Umbilical cord (tissue), 2 donors: Measurements from ENCODE around the gene NBPF3. TPM values are rescaled to one million over a fixed set of nuclear protein-coding genes. Genes with fewer than 3 reads are reported as not detected.
"Not testable (repeated sequence)": the region's sequence is repeated elsewhere in the genome, so short reads cannot be mapped to it uniquely, and the experiment has no call there.

ENCODE experiments used
- DNase-seq: peaks from one replicate; pipeline ENCODE4 v3.0.0-alpha.2; 2015; ENCODE audit warnings: low spot score
- total RNA-seq: library from RNA; depleted of rRNA; stranded (reverse); fragments of >200 nt; gene quantifications from one replicate; pipeline ENCODE4 v1.2.3, GENCODE V29; 2014; ENCODE audit warnings: low replicate concordance; ENCODE audit not compliant: insufficient read depth

NBPF3 gene
- total RNA-seq, 1 donor from 2014 or later, result 22.1 TPM

DNA sequence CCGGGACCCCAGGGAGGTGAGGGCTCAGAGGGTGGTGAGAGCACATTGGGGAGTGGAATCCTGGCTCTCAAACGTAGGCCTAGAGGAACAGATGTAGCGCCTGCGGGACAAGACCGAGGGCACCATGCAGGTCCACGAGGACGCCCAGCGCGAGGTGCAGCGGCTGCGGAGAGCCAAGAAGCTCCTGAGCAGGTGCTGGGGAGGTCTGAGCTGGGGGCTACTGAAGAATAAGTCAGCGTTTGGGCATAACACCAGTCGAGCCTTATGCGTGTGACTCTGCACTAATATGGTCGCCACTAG lies 2.6 kb upstream of the NBPF3 start:
- no peak for DNase-seq

- DNase-seq, result not testable (repeated sequence)
Observed at GRCh38 chr1:21438646-21439312, 1.2 kb upstream of the NBPF3 start.

- DNase-seq, result no peak
Observed at GRCh38 chr1:21439345-21439720, 604 bp upstream of the NBPF3 start.

DNA sequence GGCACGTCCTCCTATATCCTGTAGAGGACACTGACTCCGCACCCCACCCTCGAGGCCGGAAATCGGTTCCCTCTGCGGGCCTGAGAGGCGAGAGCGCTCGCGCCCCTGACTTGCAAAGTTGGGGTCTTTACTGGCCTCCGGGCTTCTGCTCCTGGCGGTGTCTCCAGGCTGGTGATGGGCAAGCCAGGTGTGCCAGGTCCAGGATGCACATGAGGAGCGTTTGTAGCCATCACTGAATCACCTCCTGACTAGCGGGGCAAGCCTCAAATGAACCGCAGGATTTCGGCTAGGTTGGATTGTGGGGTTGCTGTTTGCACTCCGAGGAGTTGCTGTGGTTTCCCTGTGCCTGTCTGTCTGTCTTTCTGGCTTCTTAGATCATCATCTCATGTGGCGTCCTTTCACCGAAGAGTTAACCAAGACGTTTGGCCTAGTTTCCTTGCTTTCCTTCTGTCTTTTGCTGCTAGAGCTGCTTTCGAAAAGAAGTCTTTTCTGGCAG lies 741 bp downstream of the NBPF3 start:
- not testable (repeated sequence) for DNase-seq

- DNase-seq, result not testable (repeated sequence)
Observed at GRCh38 chr1:21446647-21447046, 6.7 kb downstream of the NBPF3 start.

DNA sequence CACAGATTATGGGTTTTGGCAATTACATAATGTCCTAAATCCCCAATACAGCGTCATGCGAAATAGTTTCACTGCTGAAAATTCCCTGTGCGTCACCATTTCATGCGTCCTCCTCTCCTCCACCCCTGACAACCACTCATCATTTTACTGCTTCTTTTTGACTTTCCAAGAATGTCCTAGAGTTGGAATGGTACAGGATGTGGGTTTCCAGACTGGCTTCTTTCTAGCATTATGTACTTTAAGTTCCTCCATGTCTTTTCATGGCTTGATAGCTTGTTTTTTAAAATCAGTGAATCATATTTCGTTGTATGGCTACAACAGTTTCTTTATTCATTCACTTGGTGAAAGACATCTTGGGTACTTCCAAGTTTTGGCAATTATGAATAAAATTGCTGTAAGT lies 7.4 kb downstream of the NBPF3 start:
- no peak for DNase-seq

GRCh38 chr1:21449906-21450305 lies 10.0 kb downstream of the NBPF3 start:
- no peak for DNase-seq

- peak; percentile 48 for DNase-seq
Observed at GRCh38 chr1:21451212-21451611, 11.3 kb downstream of the NBPF3 start.

- DNase-seq, result peak; percentile 26
Observed at GRCh38 chr1:21451981-21452411, 12.1 kb downstream of the NBPF3 start.

DNA sequence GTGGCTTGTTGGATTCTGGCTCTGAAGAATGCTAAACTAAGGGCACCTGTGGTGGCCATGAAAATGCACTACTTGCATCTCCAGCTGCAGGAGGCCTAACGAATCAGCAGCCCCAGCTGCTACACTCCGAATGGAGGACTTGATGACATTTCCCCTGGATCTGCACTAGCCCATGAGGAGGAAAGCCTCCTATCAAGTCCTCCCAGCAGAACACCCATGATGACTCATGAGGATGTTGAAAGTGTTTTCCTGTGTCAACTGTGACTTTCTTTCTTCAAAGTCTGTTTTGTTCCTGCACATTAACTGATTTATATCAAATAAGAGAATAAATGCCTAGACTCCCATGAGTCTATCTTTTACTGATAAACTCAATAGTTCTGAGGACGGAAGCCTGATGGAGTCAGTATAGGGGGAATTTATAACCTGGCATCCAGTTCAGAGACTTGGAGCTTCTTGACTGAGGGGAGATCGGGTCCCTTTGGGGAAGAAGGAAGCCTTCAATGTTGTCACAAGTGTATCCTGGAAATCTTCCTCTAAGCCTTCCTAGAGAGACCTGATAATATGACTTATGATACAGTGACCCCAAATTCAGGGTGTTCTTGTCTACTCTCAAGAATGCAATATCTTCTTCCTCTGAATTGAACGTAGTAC lies 14.2 kb downstream of the NBPF3 start:
- not testable (repeated sequence) for DNase-seq

GRCh38 chr1:21454904-21455303 lies 15.0 kb downstream of the NBPF3 start:
- DNase-seq, result not testable (repeated sequence)

DNA sequence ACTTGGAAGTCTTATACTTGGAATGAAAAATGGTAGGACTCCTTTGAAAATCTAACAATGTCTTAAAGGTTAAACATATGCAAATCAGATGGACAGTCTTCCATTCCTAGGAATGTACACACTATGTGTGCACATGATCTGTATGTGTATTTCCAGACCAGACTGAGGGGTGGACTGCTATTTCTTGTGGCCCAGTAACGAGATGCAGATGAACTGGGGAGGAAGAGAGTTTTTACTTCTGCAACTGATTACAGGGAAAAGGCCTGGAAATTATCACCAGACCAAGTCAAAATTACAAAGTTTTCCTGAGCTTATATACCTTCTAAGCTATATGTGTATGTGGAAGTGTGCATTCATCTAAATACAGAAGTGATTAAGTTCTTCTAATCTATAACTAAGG lies 17.7 kb downstream of the NBPF3 start:
- DNase-seq, result no peak

DNA sequence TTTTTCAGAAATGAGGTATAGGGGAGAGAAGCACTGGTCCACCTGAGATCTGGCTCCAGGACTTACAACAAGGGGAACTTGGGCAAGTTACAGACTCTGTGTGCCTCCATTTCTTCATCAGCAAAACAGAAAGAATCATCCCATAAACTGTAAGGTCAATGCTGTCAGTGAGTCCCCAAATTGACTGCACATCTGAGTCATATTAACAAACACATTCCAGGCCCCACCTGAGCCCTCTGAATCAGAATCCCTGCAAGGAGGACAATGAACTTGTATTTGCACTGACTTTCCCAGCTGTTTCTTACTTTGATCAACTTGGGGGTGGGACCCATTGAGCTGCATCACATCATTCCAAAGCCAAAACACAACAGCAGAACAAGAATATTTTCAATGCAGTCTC lies 25.2 kb downstream of the NBPF3 start:
- not testable (repeated sequence) for DNase-seq

GRCh38 chr1:21467946-21468345 lies 28.0 kb downstream of the NBPF3 start:
- peak; percentile 5 for DNase-seq

DNA sequence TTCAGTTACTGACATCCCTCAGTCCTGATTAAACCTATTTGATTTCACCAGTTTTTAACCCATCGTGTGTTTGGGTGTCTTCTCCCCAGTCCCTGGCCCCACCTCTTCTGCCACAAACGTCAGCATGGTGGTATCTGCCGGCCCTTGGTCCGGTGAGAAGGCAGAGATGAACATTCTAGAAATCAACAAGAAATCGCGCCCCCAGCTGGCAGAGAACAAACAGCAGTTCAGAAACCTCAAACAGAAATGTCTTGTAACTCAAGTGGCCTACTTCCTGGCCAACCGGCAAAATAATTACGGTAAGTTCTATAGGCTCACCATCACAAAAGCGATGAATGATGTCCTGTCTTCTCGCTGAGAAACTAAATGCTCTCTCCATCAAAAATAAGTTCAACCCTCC lies 28.7 kb downstream of the NBPF3 start:
- no peak for DNase-seq

DNA sequence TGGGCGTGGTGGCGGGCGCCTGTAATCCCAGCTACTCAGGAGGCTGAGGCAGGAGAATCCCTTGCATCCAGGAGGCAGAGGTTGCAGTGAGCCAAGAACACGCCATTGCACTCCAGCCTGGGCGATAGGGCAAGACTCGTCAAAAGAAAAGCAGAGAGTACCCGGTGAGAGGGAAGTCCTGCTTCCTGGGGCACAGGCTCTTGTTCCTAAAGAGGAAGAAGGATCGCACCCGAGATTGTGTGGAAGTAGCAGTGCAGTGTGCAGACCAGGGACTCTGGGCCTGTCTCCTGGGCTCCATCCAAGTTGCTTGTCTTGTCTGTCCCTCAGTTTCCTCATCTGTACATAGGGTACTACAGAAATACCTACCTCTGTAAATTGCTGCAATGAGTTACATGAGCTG lies 29.6 kb downstream of the NBPF3 start:
- no peak for DNase-seq

DNA sequence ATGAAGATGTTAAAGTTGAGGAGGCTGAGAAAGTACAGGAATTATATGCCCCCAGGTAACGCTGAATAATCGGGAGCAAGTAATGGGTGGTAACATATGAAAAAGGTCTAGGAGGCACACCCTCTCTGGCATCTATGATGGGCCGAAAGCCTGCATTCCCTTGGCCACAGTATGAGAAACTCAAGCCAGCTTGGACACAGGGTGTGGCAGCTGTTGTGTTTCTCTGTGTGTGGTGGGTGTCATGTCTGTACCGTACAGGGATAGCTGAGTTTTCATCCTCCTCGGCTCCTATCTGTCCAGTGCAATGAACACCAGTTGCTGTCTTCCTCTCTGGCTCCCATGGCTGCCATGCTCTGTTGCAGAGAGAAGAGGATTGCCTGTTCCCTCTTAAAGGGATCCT lies 32.9 kb downstream of the NBPF3 start:
- no peak for DNase-seq

- no peak for DNase-seq
Observed at GRCh38 chr1:21478356-21478755, 38.4 kb downstream of the NBPF3 start.

DNA sequence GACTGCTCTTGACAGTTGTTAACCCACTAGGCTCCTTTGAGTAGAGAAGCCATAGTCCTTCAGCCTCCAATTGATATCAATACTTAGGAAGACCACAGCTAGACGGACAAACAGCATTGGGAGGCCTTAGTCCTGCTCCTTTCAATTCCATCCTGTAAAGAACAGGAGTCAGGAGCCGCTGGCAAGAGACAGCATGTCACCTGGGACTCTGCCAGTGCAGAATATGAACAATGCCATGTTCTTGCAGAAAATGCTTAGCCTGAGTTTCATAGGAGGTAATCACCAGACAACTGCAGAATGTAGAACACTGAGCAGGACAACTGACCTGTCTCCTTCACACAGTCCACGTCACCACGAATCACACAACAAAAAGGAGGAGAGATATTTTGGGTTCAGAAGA lies 43.9 kb downstream of the NBPF3 start:
- DNase-seq, result not testable (repeated sequence)

DNA sequence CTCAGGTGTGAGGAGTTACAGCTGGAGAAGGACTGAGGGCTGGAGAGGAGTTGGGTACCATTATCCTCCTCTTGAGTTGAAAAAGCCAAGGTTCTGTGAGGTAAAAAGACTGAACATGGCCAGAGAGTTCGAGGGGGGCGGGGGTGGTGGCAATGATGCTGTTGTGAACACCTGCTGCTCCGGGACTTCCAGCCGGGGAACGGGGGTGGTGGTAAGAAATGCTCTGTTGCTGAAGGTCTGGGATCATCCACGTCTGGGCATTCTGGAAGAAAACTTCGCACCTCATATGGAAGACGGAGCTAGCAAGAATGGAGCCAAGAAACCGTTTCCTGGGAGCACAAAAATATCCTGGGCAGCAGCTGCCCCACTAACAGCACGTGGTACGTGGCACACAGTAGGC lies 49.2 kb downstream of the NBPF3 start:
- no peak for DNase-seq

GRCh38 chr1:21490774-21491487 lies 51.0 kb downstream of the NBPF3 start:
- peak; percentile 12 for DNase-seq

GRCh38 chr1:21491488-21492355 lies 51.8 kb downstream of the NBPF3 start:
- no peak for DNase-seq
